Upper lobe of left lung (tissue), 4 donors: Measurements from ENCODE around the gene NDUFAF8.

Experiments
- EP300 ChIP-seq, 4 donors: sonication (generic); formaldehyde crosslinking; IDR thresholded peaks; one replicate each; pipeline ENCODE4 v1.5.1; 2017; ENCODE audit warnings: antibody characterized with exemption in 4 of 4, control low read depth in 2 of 4
- POLR2A ChIP-seq, 4 donors: fragments of 450-650 bp; IDR thresholded peaks; one replicate each; pipeline ENCODE4 v1.5.1; 2016 to 2017; ENCODE audit warnings: antibody characterized with exemption in 4 of 4, mild to moderate bottlenecking in 2 of 4
- POLR2AphosphoS5 ChIP-seq, 2 donors: sonication (generic); formaldehyde crosslinking; IDR thresholded peaks; one replicate each; pipeline ENCODE4 v1.5.1; 2017; ENCODE audit warnings: antibody characterized with exemption in 2 of 2
- TF ChIP-seq, protein P1 (sequence below), 6 experiments: fragments of 450-650 bp in 4 of 6; fragments of 200-600 bp in 2 of 6; sonication (generic) in 2 of 6; IDR thresholded peaks; one replicate each; pipeline ENCODE4 v1.5.1; 2016 to 2019; ENCODE audit warnings: antibody characterized with exemption in 6 of 6

DNA sequence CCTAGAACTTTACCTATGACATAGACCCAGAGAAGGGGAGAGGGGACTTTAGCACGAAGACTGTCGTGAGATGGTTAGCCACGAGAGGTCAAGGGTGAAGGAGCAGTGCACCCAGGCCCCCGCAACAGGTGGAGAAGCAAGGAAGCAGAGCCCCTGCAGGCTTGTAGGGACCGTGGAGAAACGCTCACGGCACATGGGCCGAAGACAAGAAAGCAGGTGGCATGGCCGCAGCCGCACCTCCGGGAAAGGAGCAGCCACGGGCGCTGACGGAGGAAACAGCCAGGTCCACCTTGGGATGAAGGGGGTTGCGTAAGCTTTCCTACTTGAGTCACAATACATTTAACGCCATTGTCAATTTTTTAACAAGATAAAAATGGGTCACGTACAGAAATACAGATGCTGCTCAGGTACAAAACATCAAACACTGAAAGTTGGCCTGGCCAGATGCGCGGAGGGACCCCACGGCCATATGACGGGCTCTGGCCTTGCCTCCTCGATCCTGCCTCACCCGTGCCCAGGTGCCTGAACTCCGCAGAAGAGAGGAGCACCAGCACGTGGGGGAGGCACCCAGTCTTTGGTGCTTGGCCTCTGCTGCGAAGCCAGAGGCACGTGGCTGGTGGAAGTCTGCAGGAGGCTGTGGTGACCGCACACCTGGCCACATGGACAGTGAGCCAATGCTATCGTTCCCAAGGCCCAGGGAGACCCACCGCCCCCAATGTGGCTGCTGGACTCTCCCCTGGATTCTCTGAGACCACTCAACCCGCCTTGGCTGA is 34.8 kb downstream of the NDUFAF8 start:
- TF ChIP-seq EP300 (IDR thresholded peaks at IDR 0.05) (no peak), POLR2AphosphoS5 (IDR thresholded peaks at IDR 0.05) (no peak), POLR2A (IDR thresholded peaks at IDR 0.05) (no peak)
- TF ChIP-seq, protein P1, sequence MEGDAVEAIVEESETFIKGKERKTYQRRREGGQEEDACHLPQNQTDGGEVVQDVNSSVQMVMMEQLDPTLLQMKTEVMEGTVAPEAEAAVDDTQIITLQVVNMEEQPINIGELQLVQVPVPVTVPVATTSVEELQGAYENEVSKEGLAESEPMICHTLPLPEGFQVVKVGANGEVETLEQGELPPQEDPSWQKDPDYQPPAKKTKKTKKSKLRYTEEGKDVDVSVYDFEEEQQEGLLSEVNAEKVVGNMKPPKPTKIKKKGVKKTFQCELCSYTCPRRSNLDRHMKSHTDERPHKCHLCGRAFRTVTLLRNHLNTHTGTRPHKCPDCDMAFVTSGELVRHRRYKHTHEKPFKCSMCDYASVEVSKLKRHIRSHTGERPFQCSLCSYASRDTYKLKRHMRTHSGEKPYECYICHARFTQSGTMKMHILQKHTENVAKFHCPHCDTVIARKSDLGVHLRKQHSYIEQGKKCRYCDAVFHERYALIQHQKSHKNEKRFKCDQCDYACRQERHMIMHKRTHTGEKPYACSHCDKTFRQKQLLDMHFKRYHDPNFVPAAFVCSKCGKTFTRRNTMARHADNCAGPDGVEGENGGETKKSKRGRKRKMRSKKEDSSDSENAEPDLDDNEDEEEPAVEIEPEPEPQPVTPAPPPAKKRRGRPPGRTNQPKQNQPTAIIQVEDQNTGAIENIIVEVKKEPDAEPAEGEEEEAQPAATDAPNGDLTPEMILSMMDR (IDR thresholded peaks at IDR 0.05): no peak
